ENCODE results near the gene OR8K1.

- TF ChIP-seq, protein P1, sequence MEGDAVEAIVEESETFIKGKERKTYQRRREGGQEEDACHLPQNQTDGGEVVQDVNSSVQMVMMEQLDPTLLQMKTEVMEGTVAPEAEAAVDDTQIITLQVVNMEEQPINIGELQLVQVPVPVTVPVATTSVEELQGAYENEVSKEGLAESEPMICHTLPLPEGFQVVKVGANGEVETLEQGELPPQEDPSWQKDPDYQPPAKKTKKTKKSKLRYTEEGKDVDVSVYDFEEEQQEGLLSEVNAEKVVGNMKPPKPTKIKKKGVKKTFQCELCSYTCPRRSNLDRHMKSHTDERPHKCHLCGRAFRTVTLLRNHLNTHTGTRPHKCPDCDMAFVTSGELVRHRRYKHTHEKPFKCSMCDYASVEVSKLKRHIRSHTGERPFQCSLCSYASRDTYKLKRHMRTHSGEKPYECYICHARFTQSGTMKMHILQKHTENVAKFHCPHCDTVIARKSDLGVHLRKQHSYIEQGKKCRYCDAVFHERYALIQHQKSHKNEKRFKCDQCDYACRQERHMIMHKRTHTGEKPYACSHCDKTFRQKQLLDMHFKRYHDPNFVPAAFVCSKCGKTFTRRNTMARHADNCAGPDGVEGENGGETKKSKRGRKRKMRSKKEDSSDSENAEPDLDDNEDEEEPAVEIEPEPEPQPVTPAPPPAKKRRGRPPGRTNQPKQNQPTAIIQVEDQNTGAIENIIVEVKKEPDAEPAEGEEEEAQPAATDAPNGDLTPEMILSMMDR (conservative IDR thresholded peaks at IDR 0.05; ENCODE audit: low read length): no peak
- no peak for TF ChIP-seq EZH2phosphoT487 (IDR thresholded peaks at IDR 0.05; ENCODE audit: borderline replicate concordance)
These were observed 48.9 kb upstream of the OR8K1 start for GRCh38 chr11:56296898-56297297.
